GM23338 (cell line): Measurements from ENCODE around the gene PGBD5.

Source experiments
- EZH2 ChIP-seq: fragments of 200-600 bp; sonication (generic); IDR thresholded peaks from one replicate; pipeline ENCODE4 v1.8.0; 2017; ENCODE audit warnings: antibody characterized with exemption, mild to moderate bottlenecking, low read depth; ENCODE audit not compliant: unreplicated experiment
- POLR2AphosphoS5 ChIP-seq: IDR thresholded peaks from 2 replicates; pipeline ENCODE4 v1.6.1; 2016; ENCODE audit warnings: antibody characterized with exemption, low read depth
- TF ChIP-seq, protein P1 (sequence below), 2 experiments: fragments of 200-600 bp in 1 of 2; sonication (generic) in 1 of 2; conservative IDR thresholded peaks; 2 replicates each; pipeline versions ENCODE4 v1.5.1 to v1.6.1; 2016 to 2017; ENCODE audit warnings: antibody characterized with exemption in 2 of 2, low read depth in 2 of 2, mild to moderate bottlenecking in 2 of 2, moderate library complexity in 1 of 2
- TF ChIP-seq, protein P2 (sequence below): IDR thresholded peaks from one replicate; pipeline ENCODE4 v1.6.1; 2018; ENCODE audit warnings: antibody characterized with exemption; ENCODE audit not compliant: unreplicated experiment

DNA sequence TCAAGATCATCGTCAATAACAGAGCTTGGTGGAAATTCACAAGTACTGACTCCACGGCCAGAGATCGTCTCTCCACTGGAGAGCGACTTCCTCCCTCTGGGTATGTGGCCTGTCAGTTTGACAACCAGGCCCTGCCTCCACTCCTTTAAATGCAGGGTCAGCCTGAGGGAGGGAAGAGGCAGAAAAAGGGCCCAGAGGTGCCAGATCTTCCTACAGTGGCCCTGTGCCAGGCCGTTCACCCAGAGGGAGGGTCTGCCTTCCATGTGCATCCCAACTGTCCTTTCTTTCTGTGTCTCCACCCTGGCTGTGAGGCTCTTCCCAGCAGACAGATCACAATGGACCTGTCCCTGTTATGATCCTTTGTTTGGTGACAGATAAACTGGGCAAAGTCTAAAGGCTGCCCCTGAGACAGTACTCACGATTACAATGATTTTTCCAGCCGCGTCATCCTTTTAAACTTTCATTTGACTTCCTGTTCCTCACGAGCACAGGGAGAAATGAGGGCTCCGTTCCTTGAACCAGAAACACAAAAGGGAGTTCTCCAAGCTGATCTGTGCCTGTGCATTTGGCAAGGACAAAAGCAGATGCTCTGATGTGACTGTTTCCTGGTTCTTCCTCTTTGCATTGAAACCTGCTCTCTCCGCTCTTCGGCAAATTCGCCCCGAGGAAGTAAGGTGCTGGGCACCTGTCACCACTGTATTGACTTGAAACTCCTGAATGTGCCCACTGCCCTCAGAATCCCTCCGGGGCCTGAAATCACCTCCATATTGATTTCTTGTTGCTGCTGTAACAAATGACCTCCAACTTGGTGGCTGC, 126.7 kb downstream of the PGBD5 start:
- TF ChIP-seq, protein P1, sequence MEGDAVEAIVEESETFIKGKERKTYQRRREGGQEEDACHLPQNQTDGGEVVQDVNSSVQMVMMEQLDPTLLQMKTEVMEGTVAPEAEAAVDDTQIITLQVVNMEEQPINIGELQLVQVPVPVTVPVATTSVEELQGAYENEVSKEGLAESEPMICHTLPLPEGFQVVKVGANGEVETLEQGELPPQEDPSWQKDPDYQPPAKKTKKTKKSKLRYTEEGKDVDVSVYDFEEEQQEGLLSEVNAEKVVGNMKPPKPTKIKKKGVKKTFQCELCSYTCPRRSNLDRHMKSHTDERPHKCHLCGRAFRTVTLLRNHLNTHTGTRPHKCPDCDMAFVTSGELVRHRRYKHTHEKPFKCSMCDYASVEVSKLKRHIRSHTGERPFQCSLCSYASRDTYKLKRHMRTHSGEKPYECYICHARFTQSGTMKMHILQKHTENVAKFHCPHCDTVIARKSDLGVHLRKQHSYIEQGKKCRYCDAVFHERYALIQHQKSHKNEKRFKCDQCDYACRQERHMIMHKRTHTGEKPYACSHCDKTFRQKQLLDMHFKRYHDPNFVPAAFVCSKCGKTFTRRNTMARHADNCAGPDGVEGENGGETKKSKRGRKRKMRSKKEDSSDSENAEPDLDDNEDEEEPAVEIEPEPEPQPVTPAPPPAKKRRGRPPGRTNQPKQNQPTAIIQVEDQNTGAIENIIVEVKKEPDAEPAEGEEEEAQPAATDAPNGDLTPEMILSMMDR (conservative IDR thresholded peaks at IDR 0.05; ENCODE audit: low read depth in 2 of 2) = no peak
- TF ChIP-seq, protein P2, sequence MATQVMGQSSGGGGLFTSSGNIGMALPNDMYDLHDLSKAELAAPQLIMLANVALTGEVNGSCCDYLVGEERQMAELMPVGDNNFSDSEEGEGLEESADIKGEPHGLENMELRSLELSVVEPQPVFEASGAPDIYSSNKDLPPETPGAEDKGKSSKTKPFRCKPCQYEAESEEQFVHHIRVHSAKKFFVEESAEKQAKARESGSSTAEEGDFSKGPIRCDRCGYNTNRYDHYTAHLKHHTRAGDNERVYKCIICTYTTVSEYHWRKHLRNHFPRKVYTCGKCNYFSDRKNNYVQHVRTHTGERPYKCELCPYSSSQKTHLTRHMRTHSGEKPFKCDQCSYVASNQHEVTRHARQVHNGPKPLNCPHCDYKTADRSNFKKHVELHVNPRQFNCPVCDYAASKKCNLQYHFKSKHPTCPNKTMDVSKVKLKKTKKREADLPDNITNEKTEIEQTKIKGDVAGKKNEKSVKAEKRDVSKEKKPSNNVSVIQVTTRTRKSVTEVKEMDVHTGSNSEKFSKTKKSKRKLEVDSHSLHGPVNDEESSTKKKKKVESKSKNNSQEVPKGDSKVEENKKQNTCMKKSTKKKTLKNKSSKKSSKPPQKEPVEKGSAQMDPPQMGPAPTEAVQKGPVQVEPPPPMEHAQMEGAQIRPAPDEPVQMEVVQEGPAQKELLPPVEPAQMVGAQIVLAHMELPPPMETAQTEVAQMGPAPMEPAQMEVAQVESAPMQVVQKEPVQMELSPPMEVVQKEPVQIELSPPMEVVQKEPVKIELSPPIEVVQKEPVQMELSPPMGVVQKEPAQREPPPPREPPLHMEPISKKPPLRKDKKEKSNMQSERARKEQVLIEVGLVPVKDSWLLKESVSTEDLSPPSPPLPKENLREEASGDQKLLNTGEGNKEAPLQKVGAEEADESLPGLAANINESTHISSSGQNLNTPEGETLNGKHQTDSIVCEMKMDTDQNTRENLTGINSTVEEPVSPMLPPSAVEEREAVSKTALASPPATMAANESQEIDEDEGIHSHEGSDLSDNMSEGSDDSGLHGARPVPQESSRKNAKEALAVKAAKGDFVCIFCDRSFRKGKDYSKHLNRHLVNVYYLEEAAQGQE = no peak
- TF ChIP-seq EZH2 = no peak
- TF ChIP-seq POLR2AphosphoS5 = no peak
